EH (cell line): ENCODE results near the gene ANGPTL1.
A peak's percentile ranks its signal among the peaks of the same experiment; 100 is the strongest.
"Not testable (repeated sequence)": the region's sequence is repeated elsewhere in the genome, so short reads cannot be mapped to it uniquely, and the experiment has no call there.

Experiments used
- DNase-seq: peaks from one replicate; pipeline ENCODE4 v3.0.0-alpha.2; 2015; ENCODE audit warnings: low read depth

Gene ANGPTL1

DNA sequence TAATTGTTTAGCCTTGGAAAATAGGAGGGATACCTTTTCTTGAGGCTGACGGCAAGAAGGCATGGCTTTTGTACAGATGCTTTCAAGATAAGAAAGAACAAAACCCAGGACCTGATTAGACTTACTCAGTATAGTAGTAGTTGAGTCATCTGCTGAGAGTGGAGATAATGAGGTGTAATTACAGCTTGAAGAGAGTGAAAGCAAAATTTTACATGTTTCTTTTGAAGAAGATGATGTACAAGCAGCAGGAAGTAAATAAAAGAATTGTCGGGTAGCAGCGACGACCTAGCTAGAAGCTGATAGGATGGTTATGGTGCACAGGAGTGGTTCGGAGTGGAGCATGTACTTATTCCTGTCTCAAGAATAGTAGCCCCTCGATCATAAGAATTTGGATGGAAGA, 6.6 kb downstream of the ANGPTL1 start:
- no peak for DNase-seq

DNA sequence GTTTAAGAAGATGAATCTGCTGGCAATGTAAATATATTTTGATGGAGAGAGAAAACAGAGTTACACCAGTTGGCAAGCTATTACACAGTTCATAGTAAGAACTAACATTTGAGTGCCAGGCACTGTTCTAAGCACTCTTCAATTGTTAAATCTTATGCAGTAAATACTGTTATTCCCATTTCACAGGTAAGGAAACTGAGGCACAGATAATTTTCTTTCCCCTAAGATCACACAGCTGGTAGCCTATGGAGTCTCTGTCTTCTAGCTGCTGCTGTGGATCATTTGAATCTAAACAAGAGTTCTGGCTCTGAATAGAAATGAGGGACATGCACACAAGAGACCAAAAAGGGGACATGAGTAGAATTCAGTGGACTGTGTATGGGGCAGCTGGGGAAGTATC, 8.0 kb downstream of the ANGPTL1 start:
- DNase-seq = no peak

DNA sequence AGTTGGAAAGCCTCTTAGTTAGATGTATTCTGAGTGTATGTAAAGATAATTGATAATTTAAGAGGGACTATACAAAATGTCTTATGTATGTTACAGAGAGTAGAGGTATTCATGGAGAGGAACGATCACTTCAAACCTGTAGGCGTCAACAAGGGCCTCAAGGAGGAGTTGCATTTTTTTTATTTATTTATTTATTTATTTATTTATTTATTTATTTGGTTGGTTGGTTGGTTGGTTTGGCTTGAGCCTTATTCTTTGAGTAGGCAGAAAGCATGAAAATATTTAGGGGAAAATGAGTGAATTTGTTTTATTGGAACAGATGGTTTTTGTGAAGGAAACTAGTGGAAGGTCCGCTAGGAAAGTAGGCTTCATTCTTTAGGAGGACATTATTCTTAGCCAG, 8.5 kb downstream of the ANGPTL1 start:
- DNase-seq = no peak

DNA sequence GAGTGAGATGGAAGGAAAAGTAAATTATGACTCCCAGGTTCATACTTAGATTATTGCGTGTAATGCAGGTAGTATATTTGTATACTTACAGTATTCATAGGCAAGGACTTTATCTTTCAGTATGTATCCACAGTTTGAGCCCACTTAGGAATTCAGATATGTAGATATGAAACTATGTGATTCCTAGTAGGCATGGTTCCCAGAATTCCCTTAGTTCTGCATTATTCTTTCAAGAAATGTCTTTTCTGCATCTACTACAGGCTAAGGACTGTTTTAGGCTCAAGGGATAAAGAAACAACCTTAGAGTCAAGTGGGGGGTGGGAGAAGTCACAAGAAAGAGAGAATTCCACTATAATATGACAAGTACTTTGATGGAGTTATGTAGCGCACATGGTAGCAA, 13.8 kb downstream of the ANGPTL1 start:
- no peak for DNase-seq

DNA sequence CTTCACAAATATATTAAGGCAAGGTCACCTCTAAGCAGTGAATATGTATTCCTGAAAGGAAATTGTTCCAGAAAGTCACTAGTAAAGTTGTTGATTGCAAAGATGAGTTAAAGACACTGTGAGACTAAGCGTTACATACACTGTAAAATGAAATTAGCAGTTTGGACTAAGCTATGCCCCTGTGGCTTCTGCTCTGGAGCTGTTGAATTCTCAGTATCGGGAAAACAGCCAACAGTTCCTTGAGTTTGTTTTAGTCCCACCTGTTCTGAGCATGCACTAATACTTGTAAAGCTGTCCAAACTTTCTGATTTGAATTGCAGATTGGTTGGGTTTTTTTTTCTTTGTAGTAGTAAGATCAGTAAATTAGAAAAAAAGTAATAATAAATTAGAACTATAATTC, 21.0 kb downstream of the ANGPTL1 start:
- DNase-seq = no peak

DNA sequence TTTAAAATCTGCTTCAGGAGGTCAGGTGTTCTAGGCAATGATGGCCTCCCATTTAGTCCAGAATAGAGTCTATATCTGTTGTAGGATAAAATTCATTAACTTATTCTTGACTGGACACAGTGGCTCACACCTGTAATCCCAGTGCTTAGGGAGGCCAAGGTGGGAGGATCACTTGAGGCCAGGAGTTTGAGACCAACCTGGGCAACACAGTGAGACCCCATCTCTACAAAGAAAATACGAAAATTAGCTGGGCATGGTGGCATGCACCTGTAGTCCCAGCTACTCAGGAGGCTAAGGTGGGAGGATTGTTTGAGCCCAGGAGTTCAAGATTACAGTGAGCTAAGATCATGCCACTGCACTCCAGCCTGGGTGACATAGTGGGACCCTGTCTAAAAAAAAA, 23.0 kb downstream of the ANGPTL1 start:
- not testable (repeated sequence) for DNase-seq

DNA sequence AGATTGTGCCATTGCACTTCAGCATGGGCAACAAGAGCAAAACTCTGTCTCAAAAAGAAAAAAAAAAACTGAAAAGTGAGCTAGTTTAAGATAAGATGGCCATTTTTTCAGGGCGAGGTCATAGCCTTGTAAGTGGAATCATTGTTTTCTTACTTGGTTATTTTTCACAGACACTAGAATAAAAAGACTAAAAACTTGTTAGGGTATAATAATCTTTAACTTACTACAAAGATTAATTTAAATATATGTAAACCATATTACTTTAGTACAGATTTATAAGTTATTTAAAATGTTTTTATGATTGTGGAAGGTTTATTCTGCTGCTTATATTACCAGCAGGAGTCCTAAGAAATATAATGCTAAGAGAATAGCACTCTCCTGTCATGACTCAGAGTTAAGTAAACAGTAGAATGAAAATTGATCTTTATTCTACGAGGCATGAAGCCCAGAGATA, 23.5 kb downstream of the ANGPTL1 start:
- peak; percentile 79 for DNase-seq

DNA sequence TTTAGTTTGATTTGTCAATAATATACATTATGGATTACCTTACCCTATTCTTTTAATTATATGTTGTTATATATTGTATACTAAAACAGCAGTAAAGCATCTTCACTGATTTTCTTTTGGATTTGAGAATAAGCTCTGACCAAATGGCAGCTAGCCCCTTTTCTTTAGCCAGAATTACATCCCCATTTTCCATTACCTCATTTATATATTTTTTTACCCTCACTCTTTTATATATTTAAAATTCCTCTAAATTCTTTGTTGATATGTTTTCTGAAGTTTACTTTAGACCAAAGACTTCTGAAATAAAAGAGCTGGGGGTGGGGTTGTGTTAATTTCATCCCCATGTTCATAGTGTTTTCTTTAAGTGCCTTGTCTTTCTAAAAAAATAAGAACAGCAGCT, 24.6 kb downstream of the ANGPTL1 start:
- no peak for DNase-seq

DNA sequence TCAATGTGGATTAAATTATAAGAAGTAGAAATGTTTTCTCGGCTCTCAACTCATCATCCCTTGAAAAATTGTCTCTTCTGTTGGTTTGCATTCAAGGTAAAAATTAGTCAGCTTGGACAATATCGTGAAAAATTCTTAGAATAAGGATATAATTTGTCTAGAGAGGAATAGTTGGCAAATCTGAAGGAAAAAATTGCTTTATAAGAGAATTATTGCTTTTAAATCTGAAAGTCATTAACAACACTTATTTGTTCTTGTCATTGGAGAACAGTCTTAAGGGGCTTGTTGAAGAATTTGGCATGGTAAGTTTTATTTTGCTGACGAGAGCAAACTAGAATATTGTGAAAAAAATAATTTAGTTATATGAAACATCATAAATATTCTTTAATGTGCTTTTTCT, 26.4 kb downstream of the ANGPTL1 start:
- DNase-seq = no peak

DNA sequence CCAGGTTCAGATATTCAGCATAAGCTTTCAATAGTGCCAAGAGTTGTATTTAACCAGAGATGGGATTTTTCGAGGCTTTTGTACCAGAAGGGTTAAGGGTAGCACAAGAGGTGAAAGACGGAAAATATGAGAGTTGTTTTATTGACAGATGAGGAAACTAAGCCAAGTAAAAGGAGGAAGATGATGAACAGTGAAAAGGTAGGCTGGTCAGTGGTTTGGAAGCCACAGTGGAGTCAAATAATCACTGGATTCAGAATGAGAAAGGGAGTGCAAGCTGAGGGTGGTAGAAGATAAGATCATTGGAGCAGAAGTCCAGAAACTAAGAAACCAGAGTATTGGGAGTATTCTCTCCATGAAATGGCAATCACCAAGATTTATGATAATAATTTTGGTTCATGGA, 45.7 kb downstream of the ANGPTL1 start:
- DNase-seq = no peak

DNA sequence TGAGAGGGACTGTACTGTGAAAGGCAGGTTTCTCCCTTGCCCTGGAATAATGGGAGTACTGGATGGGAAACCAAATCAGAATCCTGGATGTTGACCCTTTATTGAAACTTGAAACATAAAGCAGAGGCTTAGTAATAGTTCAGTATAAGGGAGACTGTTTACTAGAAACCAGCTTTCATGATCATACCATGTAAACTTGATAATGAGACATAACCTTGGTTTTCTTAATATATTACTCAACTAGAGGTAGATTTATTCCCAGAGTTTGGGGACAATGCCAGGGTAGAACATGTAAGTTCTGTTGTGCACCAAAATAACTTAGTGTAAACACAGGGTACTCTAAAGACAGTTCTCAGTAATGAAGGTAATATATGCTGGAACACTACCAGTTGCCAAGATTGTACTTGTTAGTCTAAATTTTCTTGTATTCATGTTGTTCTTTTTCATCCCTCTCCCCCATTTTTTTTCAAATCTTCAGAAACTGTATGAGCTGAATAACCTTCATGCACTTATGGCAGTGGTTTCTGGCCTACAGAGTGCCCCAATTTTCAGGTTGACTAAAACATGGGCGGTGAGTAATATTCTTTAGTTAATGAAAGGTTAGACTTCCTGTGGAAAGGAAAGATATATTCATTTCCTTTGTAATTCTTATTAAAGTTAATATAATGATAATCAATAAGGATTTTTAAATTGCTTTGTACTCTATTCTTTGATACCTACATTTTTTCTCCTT, 49.6 kb downstream of the ANGPTL1 start:
- no peak for DNase-seq

DNA sequence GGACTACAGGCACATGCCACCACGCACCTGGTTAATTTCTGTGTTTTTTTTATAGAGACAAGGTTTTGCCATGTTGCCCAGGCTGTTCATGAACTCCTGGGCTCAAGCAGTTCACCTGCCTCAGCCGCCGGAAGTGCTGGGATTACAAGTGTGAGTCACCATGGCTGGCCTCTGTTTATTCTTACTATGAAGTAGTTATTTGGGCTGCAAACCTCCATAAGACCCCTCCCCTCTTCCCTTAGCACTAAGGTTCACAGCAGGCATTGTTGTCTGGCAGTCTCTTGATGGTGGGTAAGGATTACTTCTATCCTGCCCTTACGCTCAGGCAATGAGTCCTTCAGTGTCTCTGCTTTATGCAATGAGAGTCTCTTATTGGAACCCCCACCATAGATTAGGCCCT, 51.8 kb downstream of the ANGPTL1 start:
- no peak for DNase-seq

DNA sequence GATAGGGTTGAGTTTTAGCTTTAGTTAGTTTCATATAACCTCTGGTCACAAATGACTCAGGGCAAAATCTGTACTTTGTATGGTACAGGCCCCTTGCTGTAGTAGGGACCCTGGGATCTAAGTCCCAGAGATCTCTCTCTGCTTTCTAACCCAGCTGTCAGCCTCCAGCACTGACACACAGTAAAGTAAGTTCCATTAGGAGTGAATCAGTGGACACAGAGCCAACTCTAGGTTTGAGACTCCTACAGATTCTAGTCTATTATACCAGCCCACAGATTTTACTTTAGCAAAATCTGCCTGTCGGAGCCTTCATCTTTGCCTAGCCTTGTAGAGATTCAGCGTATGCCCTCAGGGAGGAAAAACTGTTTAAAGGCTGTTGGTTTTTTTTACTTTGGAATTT, 52.5 kb downstream of the ANGPTL1 start:
- peak; percentile 75 for DNase-seq

DNA sequence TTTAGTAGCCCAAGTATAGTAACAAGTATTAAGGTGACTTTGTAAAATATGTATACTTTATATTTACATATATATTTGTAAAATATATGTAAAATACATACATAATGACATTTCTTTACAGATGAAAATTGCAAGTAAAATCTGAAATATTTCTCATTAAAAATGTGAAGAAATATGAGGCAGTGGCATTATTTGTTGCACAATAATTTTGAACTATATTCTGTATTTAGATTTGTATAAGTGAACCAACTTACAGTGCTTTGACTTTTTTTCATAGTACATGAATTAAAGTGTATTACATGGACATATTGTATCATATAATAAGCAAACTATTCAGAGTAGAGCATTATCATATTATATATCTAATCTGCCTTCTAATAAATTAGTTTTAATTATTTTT, 60.3 kb downstream of the ANGPTL1 start:
- no peak for DNase-seq

DNA sequence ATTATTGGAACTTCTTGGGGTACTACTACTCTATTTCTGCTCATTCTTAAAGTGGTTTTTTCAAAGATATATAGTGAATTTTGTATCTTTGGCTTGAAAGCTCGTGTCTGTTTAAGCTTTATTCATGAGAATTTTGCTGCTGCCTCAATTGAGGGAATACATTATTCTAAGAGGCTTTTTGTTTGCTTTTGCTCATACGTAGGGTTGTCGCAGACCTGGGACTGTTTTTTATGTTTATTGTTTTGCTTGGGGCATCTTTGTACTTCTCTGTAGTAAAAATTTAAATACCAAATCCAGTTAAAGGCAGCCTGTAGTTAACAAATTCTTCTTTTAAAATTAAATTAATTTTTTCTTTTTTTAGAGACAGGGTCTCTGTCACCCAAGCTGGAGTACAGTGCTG, 62.3 kb downstream of the ANGPTL1 start:
- no peak for DNase-seq

DNA sequence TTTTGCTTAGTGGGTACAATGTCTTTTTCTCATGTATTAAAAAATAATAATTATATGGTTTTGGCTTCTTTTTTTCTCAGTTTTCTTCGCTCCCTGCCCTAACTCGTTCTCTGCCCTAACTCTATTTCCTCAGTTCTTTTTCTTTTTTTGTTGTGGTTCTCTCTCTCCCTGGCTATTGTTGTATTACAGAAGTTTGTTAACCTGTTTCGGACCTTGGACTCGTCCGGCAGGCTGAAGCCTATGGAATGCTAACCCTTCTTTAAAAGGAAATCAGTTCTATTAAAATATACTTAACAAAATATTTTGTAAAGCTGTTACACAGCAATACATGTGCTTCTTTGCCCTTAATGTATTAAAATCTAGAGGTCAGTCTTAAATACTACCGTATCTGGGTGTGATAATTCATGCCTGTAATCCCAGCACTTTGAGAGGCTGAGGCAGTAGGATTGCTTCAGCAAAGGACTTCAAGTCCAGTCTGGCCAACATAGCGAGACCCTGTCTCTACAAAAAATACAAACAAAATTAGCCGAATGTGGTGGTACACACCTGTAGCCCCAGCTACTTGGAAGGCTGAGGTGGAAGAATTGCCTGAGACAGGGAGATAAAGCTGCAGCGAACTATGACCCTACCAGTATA, 64.1 kb downstream of the ANGPTL1 start:
- no peak for DNase-seq

DNA sequence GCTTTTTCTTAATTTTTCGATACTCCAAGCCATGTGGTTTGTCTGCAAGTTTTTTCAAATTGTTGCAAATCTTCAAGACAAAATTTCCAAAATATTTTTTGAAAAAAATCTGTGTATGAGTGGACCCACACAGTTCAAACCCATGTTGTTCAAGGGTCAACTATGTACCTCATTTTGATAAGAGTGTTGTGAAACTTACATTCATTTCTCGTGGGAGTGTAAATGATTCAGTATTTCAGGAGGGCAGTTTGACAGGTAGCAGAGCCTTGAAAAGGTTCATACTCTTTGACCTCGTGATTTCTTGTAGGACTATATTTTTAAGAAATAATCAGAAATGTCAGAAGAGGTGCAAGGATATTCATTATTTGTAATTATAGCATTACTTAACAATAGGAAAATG, 68.0 kb downstream of the ANGPTL1 start:
- DNase-seq = no peak
